ENCODE measurements around the gene STAT2. TPM values are rescaled to one million over a fixed set of nuclear protein-coding genes. Genes with fewer than 3 reads are reported as not detected.
"Not testable (repeated sequence)": the region's sequence is repeated elsewhere in the genome, so short reads cannot be mapped to it uniquely, and the experiment has no call there.

STAT2 gene
- total RNA-seq, 1 donor from 2014 or later: 74.7 TPM

- Mint-ChIP-seq H3K9me3 (ENCODE audit: unreplicated experiment) (no peaks in the 10 kb centered on the region), H3K36me3 (ENCODE audit: unreplicated experiment) (no peaks in the 10 kb centered on the region), H3K4me1 (ENCODE audit: low read depth, unreplicated experiment) (no peaks in the 10 kb centered on the region), H3K27ac (ENCODE audit: unreplicated experiment) (peak overlapping the region; percentile 33), H3K27me3 (ENCODE audit: unreplicated experiment) (no peaks in the 10 kb centered on the region), H3K4me3 (ENCODE audit: unreplicated experiment) (no peak overlapping the region)
- no peak for DNase-seq
- TF ChIP-seq CTCF (IDR thresholded peaks at IDR 0.05; ENCODE audit: partially characterized antibody, unreplicated experiment): no peak
Observed at GRCh38 chr12:56346675-56347074, 13.2 kb downstream of the STAT2 start.

GRCh38 chr12:56342290-56342689, 17.6 kb downstream of the STAT2 start:
- H3K27ac Mint-ChIP-seq (ENCODE audit: unreplicated experiment); H3K9me3 Mint-ChIP-seq (ENCODE audit: unreplicated experiment); H3K4me3 Mint-ChIP-seq (ENCODE audit: unreplicated experiment); DNase-seq; H3K27me3 Mint-ChIP-seq (ENCODE audit: unreplicated experiment); H3K36me3 Mint-ChIP-seq (ENCODE audit: unreplicated experiment); H3K4me1 Mint-ChIP-seq (ENCODE audit: low read depth, unreplicated experiment): not testable (repeated sequence)

- H3K9me3 Mint-ChIP-seq (ENCODE audit: unreplicated experiment): peaks cover 3% of the 10 kb centered on the region
- no peaks in the 10 kb centered on the region for H3K4me1 Mint-ChIP-seq (ENCODE audit: low read depth, unreplicated experiment)
- H3K27me3 Mint-ChIP-seq (ENCODE audit: unreplicated experiment): no peaks in the 10 kb centered on the region
- no peak overlapping the region for H3K4me3 Mint-ChIP-seq (ENCODE audit: unreplicated experiment)
- H3K27ac Mint-ChIP-seq (ENCODE audit: unreplicated experiment): no peak overlapping the region
- no peaks in the 10 kb centered on the region for H3K36me3 Mint-ChIP-seq (ENCODE audit: unreplicated experiment)
- no peak for DNase-seq
- TF ChIP-seq CTCF (IDR thresholded peaks at IDR 0.05; ENCODE audit: partially characterized antibody, unreplicated experiment): no peak
Observed at GRCh38 chr12:56341616-56342015, 18.3 kb downstream of the STAT2 start.

GRCh38 chr12:56339158-56339422, 20.8 kb downstream of the STAT2 start:
- Mint-ChIP-seq H3K9me3 (ENCODE audit: unreplicated experiment) (peaks cover 6% of the 10 kb centered on the region), H3K27me3 (ENCODE audit: unreplicated experiment) (no peaks in the 10 kb centered on the region), H3K27ac (ENCODE audit: unreplicated experiment) (peak overlapping the region; percentile 44)

GRCh38 chr12:56338308-56339157, 21.4 kb downstream of the STAT2 start, which contains the start of gene IL23A:
Gene IL23A (plus strand): TSS chr12:56338884. CDS start chr12:56339045, 161 bp downstream.
- no peak for DNase-seq
- H3K4me1 Mint-ChIP-seq (ENCODE audit: low read depth, unreplicated experiment): peaks cover 2% of the 10 kb centered on the region

More at GRCh38 chr12:56339158-56339422, 20.8 kb downstream of the STAT2 start:
- DNase-seq: no peak
- TF ChIP-seq CTCF (IDR thresholded peaks at IDR 0.05; ENCODE audit: partially characterized antibody, unreplicated experiment): no peak
- Mint-ChIP-seq H3K36me3 (ENCODE audit: unreplicated experiment) (no peaks in the 10 kb centered on the region), H3K4me3 (ENCODE audit: unreplicated experiment) (no peak overlapping the region), H3K4me1 (ENCODE audit: low read depth, unreplicated experiment) (peaks cover 2% of the 10 kb centered on the region)

More at GRCh38 chr12:56338308-56339157, 21.4 kb downstream of the STAT2 start, which contains the start of gene IL23A:
- H3K36me3 Mint-ChIP-seq (ENCODE audit: unreplicated experiment): no peaks in the 10 kb centered on the region
- H3K4me3 Mint-ChIP-seq (ENCODE audit: unreplicated experiment): no peak within 1 kb of the TSS
- peak within 1 kb of the TSS; percentile 44 for H3K27ac Mint-ChIP-seq (ENCODE audit: unreplicated experiment)
- H3K27me3 Mint-ChIP-seq (ENCODE audit: unreplicated experiment): peaks cover 2% of the 10 kb centered on the region
- no peak for TF ChIP-seq CTCF (IDR thresholded peaks at IDR 0.05; ENCODE audit: partially characterized antibody, unreplicated experiment)
- H3K9me3 Mint-ChIP-seq (ENCODE audit: unreplicated experiment): peaks cover 8% of the 10 kb centered on the region
